ENCODE measurements around the gene CERS5. TPM values are rescaled to one million over a fixed set of nuclear protein-coding genes. Genes with fewer than 3 reads are reported as not detected.

Gene CERS5
- total and polyA plus RNA-seq, 12 donors = 19.4 to 110 (median 37.0) TPM

DNA sequence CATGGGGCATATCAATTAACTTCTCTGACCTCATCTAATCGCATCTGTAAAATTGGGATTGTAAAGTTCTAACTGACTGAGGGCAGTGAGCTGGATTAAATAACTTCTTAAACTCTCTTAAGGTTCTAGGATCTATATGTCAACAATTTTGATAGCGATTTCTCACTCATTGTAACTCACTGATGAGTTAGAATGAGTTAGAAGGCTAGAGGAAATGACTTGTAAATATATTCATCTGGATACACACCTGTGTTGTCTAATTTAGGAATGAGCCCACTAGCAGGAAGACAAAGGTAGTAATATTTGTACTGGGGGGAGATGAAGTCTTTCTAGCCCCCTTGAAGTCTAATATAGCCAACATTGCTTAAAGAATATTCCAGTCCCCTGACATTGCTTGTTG lies 46.3 kb upstream of the CERS5 start:
- TF ChIP-seq, protein P1, sequence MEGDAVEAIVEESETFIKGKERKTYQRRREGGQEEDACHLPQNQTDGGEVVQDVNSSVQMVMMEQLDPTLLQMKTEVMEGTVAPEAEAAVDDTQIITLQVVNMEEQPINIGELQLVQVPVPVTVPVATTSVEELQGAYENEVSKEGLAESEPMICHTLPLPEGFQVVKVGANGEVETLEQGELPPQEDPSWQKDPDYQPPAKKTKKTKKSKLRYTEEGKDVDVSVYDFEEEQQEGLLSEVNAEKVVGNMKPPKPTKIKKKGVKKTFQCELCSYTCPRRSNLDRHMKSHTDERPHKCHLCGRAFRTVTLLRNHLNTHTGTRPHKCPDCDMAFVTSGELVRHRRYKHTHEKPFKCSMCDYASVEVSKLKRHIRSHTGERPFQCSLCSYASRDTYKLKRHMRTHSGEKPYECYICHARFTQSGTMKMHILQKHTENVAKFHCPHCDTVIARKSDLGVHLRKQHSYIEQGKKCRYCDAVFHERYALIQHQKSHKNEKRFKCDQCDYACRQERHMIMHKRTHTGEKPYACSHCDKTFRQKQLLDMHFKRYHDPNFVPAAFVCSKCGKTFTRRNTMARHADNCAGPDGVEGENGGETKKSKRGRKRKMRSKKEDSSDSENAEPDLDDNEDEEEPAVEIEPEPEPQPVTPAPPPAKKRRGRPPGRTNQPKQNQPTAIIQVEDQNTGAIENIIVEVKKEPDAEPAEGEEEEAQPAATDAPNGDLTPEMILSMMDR (IDR thresholded peaks at IDR 0.05) = no peak
- no peak for TF ChIP-seq POLR2A (IDR thresholded peaks at IDR 0.05)
- intact Hi-C loops (cut with DNase I) = no loop called here
- WGBS, 4 donors = 92 to 97% (median 93%) methylated on average over 2 of the region's 2 CpGs

DNA sequence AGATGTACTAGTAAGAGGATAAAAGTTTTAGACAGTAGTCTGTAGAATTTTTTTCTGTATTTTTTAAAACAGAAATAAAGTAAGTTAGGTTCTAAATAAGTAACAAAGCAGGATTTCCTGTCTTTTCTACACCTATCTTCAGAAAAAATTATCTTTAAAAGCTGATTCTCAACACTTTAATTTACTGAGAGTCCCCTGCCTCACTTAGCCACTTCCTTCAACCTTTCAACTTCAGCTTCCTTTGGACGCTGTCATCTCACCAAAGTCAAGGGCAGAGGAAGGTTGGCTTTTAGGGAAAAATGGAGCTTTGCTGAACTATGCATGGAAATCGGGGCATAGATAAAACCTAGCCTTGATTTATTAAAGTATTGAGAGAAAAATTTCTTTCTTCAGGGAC lies 44.9 kb upstream of the CERS5 start:
- H3K4me1 ChIP-seq (replicated peaks in 1 of 2) = peaks cover 10 to 23% of the 10 kb centered on the region in 2 donors
- DNase-seq = no peak
- intact Hi-C loops (cut with DNase I) = no loop called here
- H3K27me3 ChIP-seq = no peaks in the 10 kb centered on the region
- peaks cover 0 to 9% of the 10 kb centered on the region in 2 donors for H3K36me3 ChIP-seq (replicated peaks in 1 of 2)
- no peak overlapping the region for H3K4me3 ChIP-seq
- no peaks in the 10 kb centered on the region for H3K9me3 ChIP-seq (replicated peaks in 1 of 3)
- H3K27ac ChIP-seq = peak overlapping the region in 4 of 5 donors; percentile 28 to 48 (median 40)
- TF ChIP-seq, protein P1 (IDR thresholded peaks at IDR 0.05) = no peak
- TF ChIP-seq POLR2A (IDR thresholded peaks at IDR 0.05) = no peak
- 15 to 21% (median 18%) methylated on average over 2 of the region's 2 CpGs for WGBS, 4 donors

More for the DNA sequence above, 46.3 kb upstream of the CERS5 start:
- Histone ChIP-seq H3K9me3 (replicated peaks in 1 of 3) (no peaks in the 10 kb centered on the region), H3K36me3 (replicated peaks in 1 of 2) (peaks cover 0 to 5% of the 10 kb centered on the region in 2 donors), H3K27ac (peak overlapping the region in 2 of 5 donors; percentile 10 to 11), H3K4me1 (replicated peaks in 1 of 2) (peaks cover 10 to 28% of the 10 kb centered on the region in 2 donors), H3K4me3 (no peak overlapping the region), H3K27me3 (no peaks in the 10 kb centered on the region)
- DNase-seq = no peak

DNA sequence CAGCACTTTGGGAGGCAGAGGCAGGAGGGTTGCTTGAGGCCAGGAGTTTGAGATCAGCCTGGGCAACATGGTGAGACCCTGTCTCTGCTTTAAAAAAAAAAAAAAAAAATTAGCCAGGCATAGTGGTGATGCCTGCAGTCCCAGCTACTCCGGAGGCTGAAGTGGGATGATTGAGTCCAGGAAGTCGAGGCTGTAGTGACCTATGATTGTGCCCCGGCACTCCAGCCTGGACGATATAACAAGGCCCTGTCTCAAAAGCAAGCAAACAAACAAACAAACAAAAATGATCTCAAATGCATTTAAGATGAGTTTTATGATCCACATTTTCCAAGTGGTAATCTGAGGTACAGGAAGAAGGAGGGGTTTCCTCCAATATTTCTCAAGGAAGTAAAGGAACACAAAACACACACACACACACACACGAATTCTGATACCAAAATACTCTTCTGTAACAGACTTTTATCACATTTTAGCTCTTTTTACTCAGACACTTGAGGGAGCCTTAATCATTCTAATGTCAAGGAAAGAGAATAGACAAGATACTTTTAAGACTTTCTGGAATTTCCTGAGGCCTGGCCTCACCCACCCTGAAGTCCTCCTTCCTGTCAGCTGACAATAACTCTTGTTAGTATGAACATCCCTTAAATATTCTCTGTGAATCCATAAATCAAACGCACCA lies 44.4 kb upstream of the CERS5 start:
- peaks cover 10 to 22% of the 10 kb centered on the region in 2 donors for H3K4me1 ChIP-seq (replicated peaks in 1 of 2)
- H3K9me3 ChIP-seq (replicated peaks in 1 of 3) = no peaks in the 10 kb centered on the region
- H3K4me3 ChIP-seq = no peak overlapping the region
- no peaks in the 10 kb centered on the region for H3K27me3 ChIP-seq
- intact Hi-C loops (cut with DNase I) = no loop called here
- TF ChIP-seq, protein P1 (IDR thresholded peaks at IDR 0.05) = peak in 1 of 6 experiments; percentile 21
- no peak for TF ChIP-seq POLR2A (IDR thresholded peaks at IDR 0.05)
- peaks cover 0 to 9% of the 10 kb centered on the region in 2 donors for H3K36me3 ChIP-seq (replicated peaks in 1 of 2)
- peak overlapping the region in 4 of 5 donors; percentile 28 to 48 (median 40) for H3K27ac ChIP-seq
- 49 to 59% (median 52%) methylated on average over 6 of the region's 6 CpGs for WGBS, 4 donors
- DNase-seq = peak in 1 of 7 donors; percentile 13

DNA sequence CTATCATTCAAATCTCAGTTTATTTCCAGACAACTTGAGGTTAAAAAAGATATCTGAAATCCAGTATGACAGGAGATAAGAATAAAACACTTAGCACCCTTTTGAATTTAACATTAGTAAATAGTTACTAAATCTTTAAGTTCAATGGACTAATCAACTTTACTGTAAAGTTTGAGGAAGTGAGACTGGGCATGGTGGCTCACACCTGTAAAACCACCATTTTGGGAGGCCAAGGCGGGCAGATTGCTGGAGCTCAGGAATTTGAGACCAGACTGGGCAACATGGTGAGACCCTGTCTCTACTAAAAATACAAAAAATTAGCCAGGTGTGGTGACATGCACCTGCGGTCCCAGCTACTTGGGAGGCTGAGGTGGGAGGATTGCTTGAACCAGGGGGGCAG lies 40.3 kb upstream of the CERS5 start:
- H3K27ac ChIP-seq = no peak overlapping the region
- H3K27me3 ChIP-seq = no peaks in the 10 kb centered on the region
- TF ChIP-seq, protein P1 (IDR thresholded peaks at IDR 0.05) = no peak
- TF ChIP-seq POLR2A (IDR thresholded peaks at IDR 0.05) = no peak
- intact Hi-C loops (cut with DNase I) = no loop called here
- no peaks in the 10 kb centered on the region for H3K9me3 ChIP-seq (replicated peaks in 1 of 3)
- H3K4me3 ChIP-seq = no peak overlapping the region
- H3K36me3 ChIP-seq (replicated peaks in 1 of 2) = peaks cover 0 to 47% of the 10 kb centered on the region in 2 donors
- H3K4me1 ChIP-seq (replicated peaks in 1 of 2) = peaks cover 6 to 7% of the 10 kb centered on the region in 2 donors
- WGBS, 4 donors = 100% methylated on average over 2 of the region's 2 CpGs
- DNase-seq = no peak
